ENCODE results near the gene SULT1E1. TPM values are rescaled to one million over a fixed set of nuclear protein-coding genes. Genes with fewer than 3 reads are reported as not detected.

Gene SULT1E1
- total RNA-seq, 4 donors from 2014 or later = 0.40 to 0.95 TPM; not detected in 2

GRCh38 chr4:69881173-69881773 lies 21.3 kb upstream of the SULT1E1 start:
- in situ Hi-C loops (cut with MboI; ENCODE audit: low pct_ligation_motif_present in 1 of 4, low pct_unique_long_range_greater_than_20kb in 1 of 4, low sequenced_read_pairs in 3 of 4) (loop anchor here (10.0 to 25.0 kb wide), 3 partner anchors 186 to 196 kb away; no protein-coding TSS in a partner anchor), intact Hi-C loops (cut with DNase I; ENCODE audit: low total_unique reads) (no loop called here)
- peak; percentile 17 for DNase-seq

GRCh38 chr4:69878250-69878649 lies 18.3 kb upstream of the SULT1E1 start:
- H3K4me3 ChIP-seq = no peak overlapping the region
- no peaks in the 10 kb centered on the region for H3K27me3 ChIP-seq
- in situ Hi-C loops (cut with MboI; ENCODE audit: low pct_ligation_motif_present in 1 of 4, low pct_unique_long_range_greater_than_20kb in 1 of 4, low sequenced_read_pairs in 3 of 4) (loop anchor here in 2 of 4 donors (25.0 kb wide), 1 partner anchor 191 kb away; no protein-coding TSS in a partner anchor), intact Hi-C loops (cut with DNase I; ENCODE audit: low total_unique reads) (no loop called here)
- TF ChIP-seq CTCF (IDR thresholded peaks at IDR 0.05) = no peak
- TF ChIP-seq POLR2A (IDR thresholded peaks at IDR 0.05) = no peak
- TF ChIP-seq POLR2AphosphoS5 (IDR thresholded peaks at IDR 0.05) = no peak
- no peak for TF ChIP-seq EP300 (IDR thresholded peaks at IDR 0.05; ENCODE audit: low read depth)
- H3K4me1 ChIP-seq = peaks cover 0 to 42% (median 9%) of the 10 kb centered on the region in 4 donors
- no peak overlapping the region for H3K27ac ChIP-seq
- DNase-seq = no peak
- H3K36me3 ChIP-seq = no peaks in the 10 kb centered on the region
- 38 to 73% methylated on average over 1 to 2 of the region's 2 CpGs for WGBS, 2 donors (ENCODE audit: low coverage in 1 of 2)
- H3K9me3 ChIP-seq = no peaks in the 10 kb centered on the region

More at GRCh38 chr4:69881173-69881773, 21.3 kb upstream of the SULT1E1 start:
- Histone ChIP-seq H3K27me3 (no peaks in the 10 kb centered on the region), H3K27ac (no peak overlapping the region), H3K4me3 (no peak overlapping the region), H3K36me3 (no peaks in the 10 kb centered on the region), H3K9me3 (peaks cover 0 to 4% of the 10 kb centered on the region in 2 donors), H3K4me1 (peaks cover 0 to 23% (median 7%) of the 10 kb centered on the region in 4 donors)
- TF ChIP-seq POLR2AphosphoS5 (IDR thresholded peaks at IDR 0.05) (no peak), CTCF (IDR thresholded peaks at IDR 0.05) (peak; percentile 60 to 85 (median 79))

- no peak overlapping the region for H3K4me3 ChIP-seq
- intact Hi-C loops (cut with DNase I; ENCODE audit: low total_unique reads) = no loop called here
- no peaks in the 10 kb centered on the region for H3K9me3 ChIP-seq
- peaks cover 0 to 42% (median 9%) of the 10 kb centered on the region in 4 donors for H3K4me1 ChIP-seq
- WGBS, 2 donors (ENCODE audit: low coverage in 1 of 2) = 55 to 57% methylated on average over 2 of the region's 2 CpGs
- H3K36me3 ChIP-seq = no peaks in the 10 kb centered on the region
- in situ Hi-C loops (cut with MboI; ENCODE audit: low pct_ligation_motif_present in 1 of 4, low pct_unique_long_range_greater_than_20kb in 1 of 4, low sequenced_read_pairs in 3 of 4) = loop anchor here in 2 of 4 donors (25.0 kb wide), 1 partner anchor 190 kb away; no protein-coding TSS in a partner anchor
- H3K27ac ChIP-seq = no peak overlapping the region
- DNase-seq = no peak
- H3K27me3 ChIP-seq = no peaks in the 10 kb centered on the region
- no peak for TF ChIP-seq CTCF (IDR thresholded peaks at IDR 0.05)
- TF ChIP-seq POLR2AphosphoS5 (IDR thresholded peaks at IDR 0.05) = no peak
- no peak for TF ChIP-seq POLR2A (IDR thresholded peaks at IDR 0.05)
- TF ChIP-seq EP300 (IDR thresholded peaks at IDR 0.05; ENCODE audit: low read depth) = no peak
Measured at GRCh38 chr4:69877453-69877852, 17.5 kb upstream of the SULT1E1 start.

GRCh38 chr4:69876071-69876470 lies 16.1 kb upstream of the SULT1E1 start:
- H3K9me3 ChIP-seq = no peaks in the 10 kb centered on the region
- TF ChIP-seq POLR2A (IDR thresholded peaks at IDR 0.05) (no peak), EP300 (IDR thresholded peaks at IDR 0.05; ENCODE audit: low read depth) (no peak), CTCF (IDR thresholded peaks at IDR 0.05) (no peak), POLR2AphosphoS5 (IDR thresholded peaks at IDR 0.05) (no peak)
- no peak overlapping the region for H3K4me3 ChIP-seq
- DNase-seq = no peak
- H3K4me1 ChIP-seq = peaks cover 0 to 31% (median 5%) of the 10 kb centered on the region in 4 donors
- WGBS, 2 donors (ENCODE audit: low coverage in 1 of 2) = 53 to 61% methylated on average over 3 of the region's 3 CpGs
- no peaks in the 10 kb centered on the region for H3K36me3 ChIP-seq
- no peak overlapping the region for H3K27ac ChIP-seq
- intact Hi-C loops (cut with DNase I; ENCODE audit: low total_unique reads) = no loop called here
- no peaks in the 10 kb centered on the region for H3K27me3 ChIP-seq
- in situ Hi-C loops (cut with MboI; ENCODE audit: low pct_ligation_motif_present in 1 of 4, low pct_unique_long_range_greater_than_20kb in 1 of 4, low sequenced_read_pairs in 3 of 4) = loop anchor here in 2 of 4 donors (25.0 kb wide), 1 partner anchor 189 kb away; no protein-coding TSS in a partner anchor

All from transverse colon (tissue), 4 donors.